BE2C (cell line): ENCODE results near the gene CDKN1C.
A peak's percentile ranks its signal among the peaks of the same experiment; 100 is the strongest.

Experiments
- DNase-seq: peaks from one replicate; pipeline ENCODE4 v3.0.0-alpha.2; 2020
- H3K27me3 ChIP-seq: fragments of 250-450 bp; sonication (Bioruptor Pico); 2 replicates; pipeline ENCODE4 v1.5.1; 2020; ENCODE audit warnings: mild to moderate bottlenecking
- H3K36me3 ChIP-seq: fragments of 250-450 bp; sonication (Bioruptor Pico); 2 replicates; pipeline ENCODE4 v1.5.1; 2020; ENCODE audit warnings: mild to moderate bottlenecking
- H3K4me1 ChIP-seq: fragments of 250-450 bp; sonication (Bioruptor Pico); 2 replicates; pipeline ENCODE4 v1.5.1; 2020
- H3K4me3 ChIP-seq: 2 replicates; pipeline ENCODE4 v1.5.1; 2011; ENCODE audit warnings: low read depth, low read length
- H3K9me3 ChIP-seq: fragments of 250-450 bp; sonication (Bioruptor Pico); 2 replicates; pipeline ENCODE4 v1.5.1; 2020
- CTCF ChIP-seq: IDR thresholded peaks from 2 replicates; pipeline ENCODE4 v1.5.1; 2012; ENCODE audit warnings: mild to moderate bottlenecking, low read depth, low read length

The CDKN1C gene

GRCh38 chr11:2849994-2850770 is 35.4 kb downstream of the CDKN1C start:
- no peak for TF ChIP-seq CTCF
- H3K4me1 ChIP-seq: no peaks in the 10 kb centered on the region
- no peak overlapping the region for H3K4me3 ChIP-seq
- no peaks in the 10 kb centered on the region for H3K27me3 ChIP-seq
- H3K9me3 ChIP-seq: no peaks in the 10 kb centered on the region
- no peaks in the 10 kb centered on the region for H3K36me3 ChIP-seq
- DNase-seq: no peak

- no peaks in the 10 kb centered on the region for H3K36me3 ChIP-seq
- H3K27me3 ChIP-seq: no peaks in the 10 kb centered on the region
- TF ChIP-seq CTCF: no peak
- no peaks in the 10 kb centered on the region for H3K9me3 ChIP-seq
- no peak for DNase-seq
- H3K4me1 ChIP-seq: no peaks in the 10 kb centered on the region
- no peak overlapping the region for H3K4me3 ChIP-seq
Measured at GRCh38 chr11:2848497-2848896, 37.1 kb downstream of the CDKN1C start.

DNA sequence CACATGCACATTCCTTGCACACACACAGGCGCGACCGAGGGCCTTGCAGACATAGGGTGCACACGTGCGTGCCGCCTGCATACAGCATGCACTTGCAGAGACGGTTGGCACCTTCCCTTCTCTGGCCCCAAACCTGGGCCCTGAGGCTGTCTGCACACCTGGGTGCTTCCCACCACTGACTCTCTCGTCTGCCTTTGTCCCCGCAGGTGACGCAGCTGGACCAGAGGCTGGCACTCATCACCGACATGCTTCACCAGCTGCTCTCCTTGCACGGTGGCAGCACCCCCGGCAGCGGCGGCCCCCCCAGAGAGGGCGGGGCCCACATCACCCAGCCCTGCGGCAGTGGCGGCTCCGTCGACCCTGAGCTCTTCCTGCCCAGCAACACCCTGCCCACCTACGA is 38.0 kb downstream of the CDKN1C start:
- Histone ChIP-seq H3K9me3 (no peaks in the 10 kb centered on the region), H3K4me1 (no peaks in the 10 kb centered on the region), H3K4me3 (no peak overlapping the region), H3K27me3 (no peaks in the 10 kb centered on the region), H3K36me3 (no peaks in the 10 kb centered on the region)
- TF ChIP-seq CTCF: no peak
- DNase-seq: no peak

DNA sequence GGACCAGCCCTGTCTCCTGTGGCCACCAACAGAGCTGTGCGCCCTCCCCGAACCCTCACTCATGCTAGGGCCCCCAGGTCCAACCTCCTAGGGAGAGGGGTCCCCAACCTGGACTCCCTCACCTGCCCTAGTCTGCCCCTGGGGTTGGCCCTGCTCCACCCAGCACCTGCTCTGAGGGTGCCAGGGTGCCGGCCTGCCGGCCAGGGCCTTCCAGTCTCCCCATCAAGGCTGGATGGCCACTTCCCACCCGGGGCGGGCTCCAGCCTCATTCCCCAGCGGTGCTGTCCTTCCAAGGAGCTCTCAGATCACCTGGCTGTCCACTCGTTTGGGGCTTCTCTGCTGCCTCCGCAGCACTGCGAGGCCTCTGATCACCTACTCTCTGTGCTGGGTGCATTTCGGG is 39.1 kb downstream of the CDKN1C start:
- Histone ChIP-seq H3K27me3 (no peaks in the 10 kb centered on the region), H3K36me3 (no peaks in the 10 kb centered on the region), H3K9me3 (no peaks in the 10 kb centered on the region), H3K4me1 (no peaks in the 10 kb centered on the region), H3K4me3 (no peak overlapping the region)
- TF ChIP-seq CTCF: no peak
- no peak for DNase-seq

DNA sequence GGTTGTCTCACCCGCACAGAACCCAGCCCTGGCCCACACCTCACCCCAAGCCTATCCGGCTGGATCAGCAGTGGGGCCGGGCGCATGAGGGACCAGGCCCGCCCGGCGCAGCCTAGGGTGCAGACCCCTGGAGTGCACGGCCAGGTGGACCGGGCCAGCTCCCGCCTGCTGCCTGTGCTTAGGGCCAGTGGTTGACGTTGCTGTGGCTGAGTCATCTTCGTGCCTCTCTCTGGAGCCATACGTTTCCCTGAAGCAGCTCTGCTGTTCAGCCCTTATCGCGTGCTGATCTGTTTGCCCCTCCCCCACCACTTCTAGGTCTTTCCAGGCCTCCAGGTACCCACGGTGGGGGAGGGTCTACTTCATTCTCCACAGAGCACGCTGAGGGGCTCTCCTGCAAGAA is 39.5 kb downstream of the CDKN1C start:
- DNase-seq: peak; percentile 32
- H3K4me1 ChIP-seq: no peaks in the 10 kb centered on the region
- TF ChIP-seq CTCF: no peak
- no peak overlapping the region for H3K4me3 ChIP-seq
- H3K36me3 ChIP-seq: no peaks in the 10 kb centered on the region
- H3K9me3 ChIP-seq: no peaks in the 10 kb centered on the region
- H3K27me3 ChIP-seq: no peaks in the 10 kb centered on the region

DNA sequence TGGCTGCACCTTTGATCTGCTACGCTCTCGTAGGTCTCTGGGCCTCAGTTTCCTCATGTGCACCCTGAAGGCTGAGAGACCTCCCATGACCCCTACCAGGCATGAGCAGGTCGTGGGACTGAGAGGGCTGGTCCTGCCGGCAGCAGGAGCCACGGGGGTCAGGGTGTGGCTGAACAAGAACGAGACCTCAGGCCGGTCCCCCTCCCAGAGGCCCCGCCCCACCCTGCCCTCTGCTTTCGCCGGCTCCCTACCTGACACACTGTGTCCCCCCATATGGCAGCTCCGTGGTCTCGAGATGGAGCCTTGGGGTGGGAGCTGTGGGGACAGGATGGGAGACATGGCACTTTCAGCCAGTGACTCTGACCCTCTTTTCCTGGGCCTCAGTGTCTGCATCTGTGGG is 40.6 kb downstream of the CDKN1C start:
- no peak overlapping the region for H3K4me3 ChIP-seq
- H3K27me3 ChIP-seq: no peaks in the 10 kb centered on the region
- TF ChIP-seq CTCF: no peak
- H3K4me1 ChIP-seq: no peaks in the 10 kb centered on the region
- DNase-seq: no peak
- no peaks in the 10 kb centered on the region for H3K36me3 ChIP-seq
- H3K9me3 ChIP-seq: no peaks in the 10 kb centered on the region
